B cell (primary cell): Measurements from ENCODE around the gene RFX2. TPM values are rescaled to one million over a fixed set of nuclear protein-coding genes. Genes with fewer than 3 reads are reported as not detected.

Experiments
- ATAC-seq: fragments of 200-7000 bp; cut with Tn5 transposase; one replicate; pipeline ENCODE4 v1.10.0; 2021; ENCODE audit warnings: low read depth, mild to moderate bottlenecking, moderate number of reproducible peaks, moderate library complexity
- CTCF ChIA-PET: fragments of 350-600 bp; sonication (Branson Sonifier 250); formaldehyde crosslinking; loops from one replicate; lab custom pipeline; 2021; ENCODE audit warnings: antibody characterized with exemption, inconsistent platforms; lab: Charles Lee
- POLR2A ChIA-PET: fragments of 350-600 bp; sonication (Branson Sonifier 250); formaldehyde crosslinking; loops from one replicate; lab custom pipeline; 2021; ENCODE audit warnings: antibody characterized with exemption; lab: Charles Lee
- DNase-seq: peaks from one replicate; pipeline ENCODE4 v3.0.0; 2013
- H2AFZ ChIP-seq: 2 replicates; pipeline ENCODE4 v1.6.1; 2012; ENCODE audit warnings: mild to moderate bottlenecking, low read depth, low read length; ENCODE audit not compliant: insufficient read depth, poor library complexity, severe bottlenecking
- H3K27ac ChIP-seq, 2 donors: 1 replicate in 1 of 2; 2 replicates in 1 of 2; pipeline ENCODE4 v1.5.1; 2012 to 2013; ENCODE audit warnings: low read length in 2 of 2, mild to moderate bottlenecking in 2 of 2, moderate library complexity in 1 of 2
- H3K27me3 ChIP-seq, 4 experiments: fragments of 200-600 bp in 1 of 4; sonication (generic) in 1 of 4; replicated peaks in 1 of 4; 1 replicate in 2 of 4; 2 replicates in 2 of 4; pipeline versions ENCODE4 v1.6.1 to v1.7.0; 2013 to 2016; ENCODE audit warnings: low read length in 3 of 4, mild to moderate bottlenecking in 2 of 4, mixed read lengths in 1 of 4, moderate library complexity in 1 of 4; ENCODE audit not compliant: insufficient read depth in 4 of 4, control insufficient read depth in 3 of 4; ENCODE audit errors: control extremely low read depth in 1 of 4
- H3K36me3 ChIP-seq, 2 experiments: replicated peaks in 1 of 2; 1 replicate in 1 of 2; 2 replicates in 1 of 2; pipeline versions ENCODE4 v1.6.1 to v1.7.1; 2013; ENCODE audit warnings: low read length in 1 of 2; ENCODE audit not compliant: insufficient read depth in 2 of 2, control insufficient read depth in 1 of 2; ENCODE audit errors: control extremely low read depth in 1 of 2, extremely low read depth in 1 of 2
- H3K4me1 ChIP-seq, 2 donors: fragments of 200-600 bp in 1 of 2; sonication (generic) in 1 of 2; 1 replicate in 1 of 2; 2 replicates in 1 of 2; pipeline versions ENCODE4 v1.5.1 to v1.6.1; 2013 to 2017; ENCODE audit warnings: low read length in 2 of 2; ENCODE audit not compliant: control insufficient read depth in 2 of 2, insufficient read depth in 2 of 2
- H3K4me2 ChIP-seq: replicated peaks from 2 replicates; pipeline ENCODE3; 2012; ENCODE audit warnings: mild to moderate bottlenecking, low read depth, low read length; ENCODE audit not compliant: poor library complexity, severe bottlenecking
- H3K4me3 ChIP-seq, 5 experiments: fragments of 200-600 bp in 1 of 5; sonication (generic) in 1 of 5; 1 replicate in 3 of 5; 2 replicates in 2 of 5; pipeline versions ENCODE4 v1.5.1 to v1.7.0; 2011 to 2016; ENCODE audit warnings: low read length in 4 of 5, mild to moderate bottlenecking in 4 of 5, low read depth in 2 of 5, control low read depth in 1 of 5, moderate library complexity in 1 of 5; ENCODE audit not compliant: insufficient read depth in 1 of 5; ENCODE audit errors: control extremely low read depth in 1 of 5, extremely low read depth in 1 of 5
- H3K79me2 ChIP-seq: fragments of 200-600 bp; sonication (generic); one replicate; pipeline ENCODE4 v1.6.0; 2016; ENCODE audit warnings: low read length; ENCODE audit not compliant: control insufficient read depth, insufficient read depth
- H3K9ac ChIP-seq: fragments of 200-600 bp; sonication (generic); 2 replicates; pipeline ENCODE4 v1.6.1; 2017; ENCODE audit warnings: mild to moderate bottlenecking, low read length, moderate library complexity
- H3K9me3 ChIP-seq, 3 donors: one replicate each; pipeline versions ENCODE4 v1.6.1 to v1.7.1; 2013; ENCODE audit warnings: low read length in 2 of 3; ENCODE audit not compliant: control insufficient read depth in 2 of 3, insufficient read depth in 1 of 3; ENCODE audit errors: control extremely low read depth in 1 of 3
- H4K20me1 ChIP-seq: 2 replicates; pipeline ENCODE4 v1.6.0; 2012; ENCODE audit warnings: mild to moderate bottlenecking, low read length; ENCODE audit not compliant: insufficient read depth, control insufficient read depth, poor library complexity, severe bottlenecking
- H3K27ac Mint-ChIP-seq: one replicate; pipeline ENCODE4 v1.8.0; 2021; ENCODE audit warnings: mixed read lengths
- H3K27me3 Mint-ChIP-seq: one replicate; pipeline ENCODE4 v1.8.0; 2021; ENCODE audit warnings: mixed read lengths
- H3K4me1 Mint-ChIP-seq: one replicate; pipeline ENCODE4 v1.8.0; 2021; ENCODE audit warnings: mixed read lengths
- H3K4me3 Mint-ChIP-seq: one replicate; pipeline ENCODE4 v1.8.0; 2021; ENCODE audit warnings: mixed read lengths
- H3K9me3 Mint-ChIP-seq: one replicate; pipeline ENCODE4 v1.8.0; 2022; ENCODE audit warnings: mixed read lengths; ENCODE audit not compliant: insufficient read depth
- CTCF ChIP-seq: fragments of 200-600 bp; IDR thresholded peaks from one replicate; pipeline ENCODE4 v1.8.0; 2022; ENCODE audit warnings: antibody characterized with exemption, mild to moderate bottlenecking
- EZH2 ChIP-seq: IDR thresholded peaks from 2 replicates; pipeline ENCODE4 v1.6.1; 2012; ENCODE audit warnings: borderline replicate concordance, low read depth, mild to moderate bottlenecking, moderate library complexity, low read length; ENCODE audit not compliant: insufficient read depth, poor library complexity, severe bottlenecking
- WGBS: methylation state at CpG from one replicate; pipeline ENCODE4 v1.1.5; 2013; ENCODE audit warnings: missing lambda C conversion rate; ENCODE audit not compliant: insufficient coverage; 5-methylcytosine and 5-hydroxymethylcytosine counted together
- intact Hi-C: fragments of 100-400 bp; cut with micrococcal nuclease; formaldehyde crosslinking; loops from one replicate; pipeline ENCODE4 v1.10.0; 2022
- polyA plus RNA-seq: library from polyadenylated mRNA; depleted of rRNA; stranded (reverse); fragments of >200 nt; gene quantifications from 2 replicates; pipeline ENCODE4 v1.2.3, GENCODE V29; 2012
- total RNA-seq, 2 donors: library from RNA; stranded (reverse); fragments of 120-200 nt in 1 of 2; gene quantifications; 1 replicate in 1 of 2; 2 replicates in 1 of 2; pipeline versions ENCODE4 v1.2.3 to v1.2.4, GENCODE V29; 2013 to 2022

RFX2 gene
- total and polyA plus RNA-seq, 2 donors (not counting 1 experiment from before 2014, with no cell fraction given), result 7.1 to 8.6 TPM

- Histone ChIP-seq H3K36me3 (no peaks in the 10 kb centered on the region), H3K27ac (no peak overlapping the region), H4K20me1 (no peaks in the 10 kb centered on the region), H3K4me3 (no peak overlapping the region), H3K4me2 (no peak overlapping the region), H3K9ac (no peak overlapping the region), H3K4me1 (peaks cover 0 to 4% of the 10 kb centered on the region in 2 donors), H3K27me3 (no peaks in the 10 kb centered on the region), H2AFZ (no peak overlapping the region), H3K9me3 (peaks cover 0 to 2% (median 0%) of the 10 kb centered on the region in 3 donors), H3K79me2 (no peaks in the 10 kb centered on the region)
- ChIA-PET CTCF (interaction anchor here (0.7 to 5.8 kb wide), 9 partner anchors 10 to 765 kb away, joined by 3 to 188 read pairs (median 6); no protein-coding TSS in a partner anchor), POLR2A (no interaction called here)
- intact Hi-C loops, result no loop called here
- Mint-ChIP-seq H3K27ac (no peak overlapping the region), H3K9me3 (no peaks in the 10 kb centered on the region), H3K4me1 (peaks cover 4% of the 10 kb centered on the region), H3K27me3 (no peaks in the 10 kb centered on the region), H3K4me3 (no peak overlapping the region)
- TF ChIP-seq CTCF, result no peak
- TF ChIP-seq EZH2, result no peak
- DNase-seq (no peak), ATAC-seq (no peak)
- WGBS, result 98% methylated on average over 14 of the region's 18 CpGs
Measured at GRCh38 chr19:6047256-6047655, 63.0 kb downstream of the RFX2 start.

- no peaks in the 10 kb centered on the region for H3K36me3 ChIP-seq
- H3K4me1 ChIP-seq, result peaks cover 0 to 4% of the 10 kb centered on the region in 2 donors
- no peaks in the 10 kb centered on the region for H4K20me1 ChIP-seq
- H3K79me2 ChIP-seq, result no peaks in the 10 kb centered on the region
- H3K27ac Mint-ChIP-seq, result no peak overlapping the region
- H3K27me3 Mint-ChIP-seq, result no peaks in the 10 kb centered on the region
- intact Hi-C loops, result no loop called here
- ATAC-seq (no peak), DNase-seq (no peak)
- no peak overlapping the region for H3K4me3 ChIP-seq
- ChIA-PET CTCF (interaction anchor here (0.6 to 5.8 kb wide), 2 partner anchors 81 to 461 kb away, joined by 3 to 188 read pairs; no protein-coding TSS in a partner anchor), POLR2A (interaction anchor here (0.6 kb wide), 1 partner anchor 680 kb away, joined by 3 read pairs; no protein-coding TSS in a partner anchor)
- H3K4me1 Mint-ChIP-seq, result peaks cover 9% of the 10 kb centered on the region
- TF ChIP-seq EZH2, result no peak
- TF ChIP-seq CTCF, result no peak
- no peak overlapping the region for H3K27ac ChIP-seq
- no peak overlapping the region for H2AFZ ChIP-seq
- no peak overlapping the region for H3K9ac ChIP-seq
- 97% methylated on average over 7 of the region's 7 CpGs for WGBS
- H3K9me3 Mint-ChIP-seq, result no peaks in the 10 kb centered on the region
- H3K27me3 ChIP-seq, result no peaks in the 10 kb centered on the region
- H3K9me3 ChIP-seq, result no peaks in the 10 kb centered on the region
- no peak overlapping the region for H3K4me2 ChIP-seq
- H3K4me3 Mint-ChIP-seq, result no peak overlapping the region
Measured at GRCh38 chr19:6045108-6045507, 65.2 kb downstream of the RFX2 start.
